HL-60 (cell line): ENCODE measurements around the gene ATXN3.
A peak's percentile ranks its signal among the peaks of the same experiment; 100 is the strongest.

Experiments used
- DNase-seq, 2 experiments: peaks; one replicate each; pipeline ENCODE4 v3.0.0-alpha.2; 2010 to 2020; ENCODE audit warnings: low read depth in 1 of 2, low spot score in 1 of 2
- H3K27ac ChIP-seq: fragments of 250-450 bp; sonication (Bioruptor Pico); replicated peaks from 2 replicates; pipeline ENCODE4 v1.5.1; 2020; ENCODE audit warnings: mild to moderate bottlenecking, moderate library complexity
- H3K27me3 ChIP-seq: fragments of 250-450 bp; sonication (Bioruptor Pico); 2 replicates; pipeline ENCODE4 v1.5.1; 2021; ENCODE audit warnings: mild to moderate bottlenecking, moderate library complexity; ENCODE audit not compliant: insufficient read depth, poor library complexity, severe bottlenecking
- H3K4me3 ChIP-seq: replicated peaks from 2 replicates; pipeline ENCODE4 v1.5.1; 2011; ENCODE audit warnings: mild to moderate bottlenecking, control low read depth, low read length; ENCODE audit not compliant: insufficient read depth
- GABPA ChIP-seq: IDR thresholded peaks from 2 replicates; pipeline ENCODE4 v1.6.1; 2012; ENCODE audit warnings: low read depth
- POLR2AphosphoS5 ChIP-seq: IDR thresholded peaks from 2 replicates; pipeline ENCODE4 v1.6.1; 2012; ENCODE audit warnings: low read depth
- SPI1 ChIP-seq: IDR thresholded peaks from 2 replicates; pipeline ENCODE4 v1.6.1; 2012; ENCODE audit warnings: low read depth, mild to moderate bottlenecking, borderline replicate concordance
- TF ChIP-seq, protein P1 (sequence below): IDR thresholded peaks from 2 replicates; pipeline ENCODE4 v1.6.1; 2012; ENCODE audit warnings: low read depth; ENCODE audit not compliant: insufficient replicate concordance
- TF ChIP-seq, protein P2 (sequence below): IDR thresholded peaks from one replicate; pipeline ENCODE4 v1.5.1; 2011; ENCODE audit warnings: low read length, control low read depth, inconsistent platforms; ENCODE audit not compliant: insufficient read depth

ATXN3 gene

DNA sequence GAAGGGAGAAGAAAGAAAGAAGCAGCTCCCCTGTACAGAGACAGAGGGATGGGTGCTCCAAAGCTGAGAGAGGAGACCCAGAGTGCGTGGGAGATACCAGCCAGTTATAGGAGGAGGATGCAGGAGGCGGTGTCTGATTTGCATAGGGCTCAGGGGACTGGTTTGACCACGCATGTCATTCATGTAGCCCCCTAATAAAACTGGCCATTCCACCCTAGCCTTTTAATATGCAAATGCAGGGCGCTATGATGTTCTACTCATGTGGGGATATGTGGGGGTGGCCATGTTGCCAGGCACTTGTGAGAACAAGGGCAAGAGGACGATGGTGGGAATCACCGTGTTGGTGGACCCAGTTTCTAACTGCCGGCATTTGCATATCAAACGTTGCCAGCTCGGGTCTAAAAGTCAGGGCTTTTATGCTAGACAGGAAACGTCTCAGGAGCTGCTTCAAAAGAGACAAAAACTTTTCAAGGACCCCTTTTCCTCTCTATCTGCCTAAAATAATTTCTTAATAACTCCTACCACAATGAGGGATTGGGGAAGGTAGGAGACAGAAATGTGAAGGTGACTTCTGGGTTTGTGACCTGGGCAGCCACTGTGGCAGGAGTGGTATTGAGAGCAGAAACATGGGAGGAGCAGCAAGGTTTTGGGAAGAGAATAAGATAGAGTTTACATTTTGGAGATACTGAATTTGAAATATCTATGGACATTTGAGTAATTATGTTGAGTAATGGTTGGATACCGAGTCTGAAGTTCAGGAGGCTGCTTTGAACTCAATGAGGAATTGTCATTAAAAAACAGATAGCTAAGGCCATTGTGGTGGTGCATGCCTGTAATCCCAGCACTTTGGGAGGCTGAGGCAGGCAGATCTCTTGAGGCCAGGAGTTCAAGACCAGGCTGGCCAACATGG is 2.2 kb upstream of the ATXN3 start:
- no peaks in the 10 kb centered on the region for H3K27me3 ChIP-seq
- H3K4me3 ChIP-seq: no peak overlapping the region
- H3K27ac ChIP-seq: no peak overlapping the region
- TF ChIP-seq, protein P1, sequence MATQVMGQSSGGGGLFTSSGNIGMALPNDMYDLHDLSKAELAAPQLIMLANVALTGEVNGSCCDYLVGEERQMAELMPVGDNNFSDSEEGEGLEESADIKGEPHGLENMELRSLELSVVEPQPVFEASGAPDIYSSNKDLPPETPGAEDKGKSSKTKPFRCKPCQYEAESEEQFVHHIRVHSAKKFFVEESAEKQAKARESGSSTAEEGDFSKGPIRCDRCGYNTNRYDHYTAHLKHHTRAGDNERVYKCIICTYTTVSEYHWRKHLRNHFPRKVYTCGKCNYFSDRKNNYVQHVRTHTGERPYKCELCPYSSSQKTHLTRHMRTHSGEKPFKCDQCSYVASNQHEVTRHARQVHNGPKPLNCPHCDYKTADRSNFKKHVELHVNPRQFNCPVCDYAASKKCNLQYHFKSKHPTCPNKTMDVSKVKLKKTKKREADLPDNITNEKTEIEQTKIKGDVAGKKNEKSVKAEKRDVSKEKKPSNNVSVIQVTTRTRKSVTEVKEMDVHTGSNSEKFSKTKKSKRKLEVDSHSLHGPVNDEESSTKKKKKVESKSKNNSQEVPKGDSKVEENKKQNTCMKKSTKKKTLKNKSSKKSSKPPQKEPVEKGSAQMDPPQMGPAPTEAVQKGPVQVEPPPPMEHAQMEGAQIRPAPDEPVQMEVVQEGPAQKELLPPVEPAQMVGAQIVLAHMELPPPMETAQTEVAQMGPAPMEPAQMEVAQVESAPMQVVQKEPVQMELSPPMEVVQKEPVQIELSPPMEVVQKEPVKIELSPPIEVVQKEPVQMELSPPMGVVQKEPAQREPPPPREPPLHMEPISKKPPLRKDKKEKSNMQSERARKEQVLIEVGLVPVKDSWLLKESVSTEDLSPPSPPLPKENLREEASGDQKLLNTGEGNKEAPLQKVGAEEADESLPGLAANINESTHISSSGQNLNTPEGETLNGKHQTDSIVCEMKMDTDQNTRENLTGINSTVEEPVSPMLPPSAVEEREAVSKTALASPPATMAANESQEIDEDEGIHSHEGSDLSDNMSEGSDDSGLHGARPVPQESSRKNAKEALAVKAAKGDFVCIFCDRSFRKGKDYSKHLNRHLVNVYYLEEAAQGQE: no peak
- TF ChIP-seq, protein P2, sequence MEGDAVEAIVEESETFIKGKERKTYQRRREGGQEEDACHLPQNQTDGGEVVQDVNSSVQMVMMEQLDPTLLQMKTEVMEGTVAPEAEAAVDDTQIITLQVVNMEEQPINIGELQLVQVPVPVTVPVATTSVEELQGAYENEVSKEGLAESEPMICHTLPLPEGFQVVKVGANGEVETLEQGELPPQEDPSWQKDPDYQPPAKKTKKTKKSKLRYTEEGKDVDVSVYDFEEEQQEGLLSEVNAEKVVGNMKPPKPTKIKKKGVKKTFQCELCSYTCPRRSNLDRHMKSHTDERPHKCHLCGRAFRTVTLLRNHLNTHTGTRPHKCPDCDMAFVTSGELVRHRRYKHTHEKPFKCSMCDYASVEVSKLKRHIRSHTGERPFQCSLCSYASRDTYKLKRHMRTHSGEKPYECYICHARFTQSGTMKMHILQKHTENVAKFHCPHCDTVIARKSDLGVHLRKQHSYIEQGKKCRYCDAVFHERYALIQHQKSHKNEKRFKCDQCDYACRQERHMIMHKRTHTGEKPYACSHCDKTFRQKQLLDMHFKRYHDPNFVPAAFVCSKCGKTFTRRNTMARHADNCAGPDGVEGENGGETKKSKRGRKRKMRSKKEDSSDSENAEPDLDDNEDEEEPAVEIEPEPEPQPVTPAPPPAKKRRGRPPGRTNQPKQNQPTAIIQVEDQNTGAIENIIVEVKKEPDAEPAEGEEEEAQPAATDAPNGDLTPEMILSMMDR: no peak
- TF ChIP-seq SPI1: no peak
- no peak for TF ChIP-seq GABPA
- no peak for TF ChIP-seq POLR2AphosphoS5
- DNase-seq: no peak

DNA sequence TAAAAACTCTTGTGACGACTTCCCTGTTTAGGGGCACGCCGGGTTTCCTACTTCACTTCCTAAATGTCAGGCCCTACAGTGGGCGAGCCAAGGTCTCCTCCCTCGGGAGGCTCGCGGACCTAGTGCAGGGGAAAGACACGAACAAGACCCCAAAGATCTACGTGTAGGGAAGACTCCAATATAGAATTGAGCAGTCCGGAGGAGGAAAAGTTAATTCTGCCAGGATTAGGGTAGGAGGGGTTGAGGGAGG is 564 bp downstream of the ATXN3 start:
- peak; percentile 74 for TF ChIP-seq SPI1
- TF ChIP-seq, protein P1: no peak
- peak overlapping the region; percentile 82 for H3K27ac ChIP-seq
- H3K27me3 ChIP-seq: no peaks in the 10 kb centered on the region
- H3K4me3 ChIP-seq: peak overlapping the region; percentile 97
- DNase-seq: peak; percentile 21 to 63

DNA sequence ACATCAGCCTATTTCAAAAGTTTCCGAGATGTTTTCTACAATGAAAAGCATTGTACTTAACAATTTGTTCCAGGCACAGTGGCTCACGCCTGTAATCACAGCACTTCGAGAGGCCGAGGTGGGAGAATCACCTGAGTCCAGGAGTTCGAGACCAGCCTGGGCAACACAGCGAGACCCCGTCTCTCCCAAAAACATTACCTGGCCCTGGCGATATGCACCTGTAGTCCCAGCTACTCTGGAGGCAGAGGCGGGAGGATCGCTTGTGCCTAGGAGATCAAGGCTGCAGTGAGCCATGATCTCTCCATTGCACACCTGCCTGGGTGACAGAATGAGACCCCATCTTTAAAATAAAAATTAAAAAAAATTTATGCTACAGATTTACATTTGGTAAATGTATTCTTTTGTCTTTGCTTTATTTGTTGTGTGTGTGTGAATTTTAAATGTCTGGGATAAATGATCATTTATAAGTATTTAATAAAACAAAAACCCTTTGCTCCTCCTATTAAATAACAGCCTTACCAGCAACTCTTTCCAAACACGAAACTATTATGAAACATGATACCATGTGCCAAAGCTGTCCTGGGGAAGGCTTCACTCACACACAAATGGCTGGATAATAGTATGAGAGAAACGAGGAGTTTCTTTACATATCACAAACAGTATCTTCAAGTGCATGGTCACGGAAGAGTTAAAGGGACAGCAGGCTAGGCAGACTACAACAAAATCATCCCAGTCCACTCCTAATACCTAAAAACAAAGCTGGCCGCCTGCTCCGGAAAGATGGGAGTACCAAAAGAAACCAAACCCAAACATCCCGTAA is 1.1 kb downstream of the ATXN3 start:
- Histone ChIP-seq H3K27me3 (no peaks in the 10 kb centered on the region), H3K4me3 (peak overlapping the region; percentile 97), H3K27ac (peak overlapping the region; percentile 82)
- TF ChIP-seq SPI1: no peak
- no peak for DNase-seq

DNA sequence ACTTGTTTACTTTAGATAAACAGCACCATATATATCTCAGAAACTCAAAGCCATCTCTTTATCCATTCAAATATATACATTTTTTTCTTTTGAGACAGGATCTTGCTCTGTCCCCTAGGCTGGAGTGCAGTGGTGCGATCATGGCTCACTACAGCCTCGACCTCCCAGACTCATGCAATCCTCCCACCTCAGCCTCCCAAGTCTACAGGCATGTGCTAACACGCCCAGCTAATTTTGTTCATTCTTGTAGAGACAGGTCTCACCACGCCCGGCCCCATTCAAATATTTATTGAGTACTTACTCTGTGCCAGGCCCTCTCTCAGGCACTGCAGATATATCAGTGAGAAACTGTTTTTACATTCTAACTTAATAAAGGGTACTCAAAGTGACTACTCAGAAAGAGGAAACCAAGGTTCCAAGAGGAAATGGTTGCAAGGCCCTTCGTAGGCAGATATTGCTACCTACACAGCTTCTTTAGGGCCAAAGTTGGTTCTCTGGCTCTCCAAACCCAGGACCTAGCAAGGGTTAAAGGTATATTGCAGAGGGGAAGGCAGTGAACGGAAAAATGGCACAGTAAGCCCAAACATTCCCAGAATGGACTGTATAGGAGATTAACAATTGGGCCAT is 2.9 kb downstream of the ATXN3 start:
- Histone ChIP-seq H3K27ac (no peak overlapping the region), H3K27me3 (no peaks in the 10 kb centered on the region)
- DNase-seq: peak in 1 of 2 experiments; percentile 21

DNA sequence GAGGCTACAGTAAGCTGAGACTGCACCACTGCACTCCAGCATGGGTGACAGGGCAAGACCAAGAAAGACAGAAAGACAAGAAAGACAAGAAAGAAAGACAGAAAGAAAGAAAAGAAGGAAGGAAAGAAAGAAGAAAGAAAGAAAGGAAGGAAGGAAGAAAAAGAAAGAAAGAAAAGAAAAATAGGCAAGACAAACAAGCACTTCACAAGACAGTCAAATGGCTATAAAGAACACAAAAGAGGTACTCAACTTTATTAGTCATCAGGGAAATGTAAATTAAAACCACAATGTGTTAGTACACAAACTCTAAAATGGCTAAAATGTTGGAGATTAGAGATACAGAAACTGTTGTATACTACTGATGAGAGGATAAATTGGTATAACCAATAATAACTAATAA is 6.6 kb downstream of the ATXN3 start:
- H3K27ac ChIP-seq: no peak overlapping the region

More for the DNA sequence above, 2.9 kb downstream of the ATXN3 start:
- H3K4me3 ChIP-seq: no peak overlapping the region
- TF ChIP-seq SPI1 (peak; percentile 80; the same call in 1 of the 2 replicates), GABPA (no peak)

More for the DNA sequence above, 6.6 kb downstream of the ATXN3 start:
- no peak overlapping the region for H3K4me3 ChIP-seq
- DNase-seq: no peak
- no peaks in the 10 kb centered on the region for H3K27me3 ChIP-seq
- no peak for TF ChIP-seq POLR2AphosphoS5
- TF ChIP-seq, protein P1: no peak
- TF ChIP-seq SPI1: no peak
- TF ChIP-seq, protein P2: no peak
- no peak for TF ChIP-seq GABPA
